ENCODE results near the gene KRT71.

- no peak for TF ChIP-seq CTCF (IDR thresholded peaks at IDR 0.05)
- TF ChIP-seq MAX (CRISPR knock-in tag; IDR thresholded peaks at IDR 0.05) = no peak
- no peak for TF ChIP-seq E2F5 (CRISPR knock-in tag; IDR thresholded peaks at IDR 0.05)
- no peak for TF ChIP-seq ZBTB43 (CRISPR knock-in tag; IDR thresholded peaks at IDR 0.05)
- no peak for TF ChIP-seq FOXP4 (CRISPR knock-in tag; IDR thresholded peaks at IDR 0.05)
- no peak for TF ChIP-seq ZNF512 (CRISPR knock-in tag; IDR thresholded peaks at IDR 0.05; ENCODE audit: borderline replicate concordance)
- TF ChIP-seq PRDM15 (CRISPR knock-in tag; IDR thresholded peaks at IDR 0.05) = no peak
These were observed 6.0 kb upstream of the KRT71 start for GRCh38 chr12:52558781-52559445.

Data from WTC11 (cell line).